HG02678 (cell line): Measurements from ENCODE around the gene CD247.

Experiments used
- ATAC-seq: cut with Tn5 transposase; IDR thresholded peaks from one replicate; pipeline ENCODE4 v1.9.1; 2021; ENCODE audit warnings: mild to moderate bottlenecking, moderate library complexity; ENCODE audit not compliant: unreplicated experiment

The CD247 gene

DNA sequence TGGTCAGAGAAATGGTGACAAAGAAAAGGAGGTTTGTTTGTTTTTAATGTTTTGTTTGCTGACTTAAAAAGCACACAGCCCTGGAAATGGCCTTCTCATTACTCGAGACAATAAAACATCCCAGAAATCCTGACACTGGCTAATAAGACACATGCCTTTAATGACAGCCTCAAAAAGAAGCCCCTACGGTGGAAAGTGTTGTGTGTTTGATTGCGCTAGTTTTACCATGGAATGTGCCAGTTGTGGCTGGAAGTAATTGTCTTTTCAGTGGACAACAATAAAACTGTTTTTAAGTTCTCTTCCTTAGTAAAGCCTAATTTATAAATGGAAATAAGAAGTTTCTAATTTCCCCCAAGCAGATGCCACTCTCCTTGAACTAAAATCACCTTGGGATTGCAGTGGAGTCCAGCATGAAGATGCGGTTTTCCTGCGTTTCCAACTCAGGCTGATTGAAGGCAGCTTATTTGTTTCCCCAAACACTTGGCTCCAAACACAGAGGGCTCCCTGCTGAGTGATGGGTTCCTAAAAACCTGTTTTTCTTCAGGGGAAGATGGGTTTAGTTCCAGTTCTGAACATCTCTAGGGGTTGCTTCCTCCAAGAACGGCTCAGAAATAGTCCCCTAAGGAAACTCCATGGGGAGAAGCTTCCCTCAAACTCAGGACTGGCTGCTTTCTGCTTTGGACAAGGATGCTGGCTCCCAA lies 54.3 kb downstream of the CD247 start:
- no peak for ATAC-seq

DNA sequence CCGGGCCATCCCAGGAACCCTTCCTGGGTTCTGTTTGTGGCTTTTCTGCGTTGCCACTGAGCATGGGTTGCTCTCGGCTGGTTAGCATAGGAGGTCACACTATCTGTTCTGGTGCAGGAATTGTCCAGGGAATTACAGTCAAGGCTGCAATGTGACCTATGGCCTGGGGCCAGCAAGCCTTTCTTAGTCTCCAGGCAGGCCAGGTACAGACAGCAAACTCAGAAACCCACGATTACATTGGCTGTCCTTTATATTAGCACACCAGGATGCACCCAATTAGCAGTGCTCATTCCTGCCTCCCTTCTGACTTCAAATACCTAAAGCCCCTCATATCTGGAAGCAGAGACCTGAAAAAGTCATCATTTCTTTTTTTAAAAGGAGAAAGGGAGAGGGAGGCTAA lies 55.2 kb downstream of the CD247 start:
- ATAC-seq = no peak

DNA sequence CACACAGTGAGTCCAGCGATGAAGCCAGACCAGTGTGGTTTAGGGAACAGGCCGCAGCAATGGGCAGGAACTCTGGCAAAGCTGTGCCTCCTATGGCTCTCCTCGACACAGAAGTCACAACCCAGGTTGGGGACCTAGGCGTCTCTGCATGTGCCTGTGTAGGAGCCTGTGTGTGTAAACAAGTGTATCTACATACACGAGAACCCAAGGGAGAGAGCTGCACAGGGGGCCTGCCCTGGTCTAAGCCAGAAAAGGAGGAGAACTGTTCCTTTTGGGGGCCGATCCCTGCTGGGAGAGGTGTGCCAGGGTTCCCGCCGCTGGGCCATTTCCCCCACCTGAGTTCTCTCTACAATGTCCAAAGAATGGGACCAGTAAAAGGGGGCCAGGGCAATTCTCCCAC lies 56.0 kb downstream of the CD247 start:
- ATAC-seq = no peak

DNA sequence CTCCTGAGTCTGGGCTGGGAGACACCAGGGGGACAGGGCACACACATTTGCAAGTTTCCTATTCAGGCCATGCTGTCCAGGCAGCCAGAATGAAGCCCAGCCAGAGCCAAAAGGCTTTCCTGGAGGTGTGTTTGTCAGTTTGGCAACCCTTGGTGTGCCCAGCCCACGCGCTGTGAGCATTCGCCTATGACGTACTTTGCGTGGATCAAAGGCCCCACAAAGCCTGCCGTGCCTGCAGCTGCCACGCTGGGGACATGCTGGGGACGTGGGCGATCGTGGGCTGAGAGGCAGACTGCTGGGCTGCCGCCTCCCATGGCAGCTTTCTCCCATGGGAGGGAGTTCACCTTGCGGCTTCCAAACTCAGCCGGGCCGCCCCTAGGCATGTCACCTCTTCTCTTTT lies 57.5 kb downstream of the CD247 start:
- ATAC-seq = no peak

DNA sequence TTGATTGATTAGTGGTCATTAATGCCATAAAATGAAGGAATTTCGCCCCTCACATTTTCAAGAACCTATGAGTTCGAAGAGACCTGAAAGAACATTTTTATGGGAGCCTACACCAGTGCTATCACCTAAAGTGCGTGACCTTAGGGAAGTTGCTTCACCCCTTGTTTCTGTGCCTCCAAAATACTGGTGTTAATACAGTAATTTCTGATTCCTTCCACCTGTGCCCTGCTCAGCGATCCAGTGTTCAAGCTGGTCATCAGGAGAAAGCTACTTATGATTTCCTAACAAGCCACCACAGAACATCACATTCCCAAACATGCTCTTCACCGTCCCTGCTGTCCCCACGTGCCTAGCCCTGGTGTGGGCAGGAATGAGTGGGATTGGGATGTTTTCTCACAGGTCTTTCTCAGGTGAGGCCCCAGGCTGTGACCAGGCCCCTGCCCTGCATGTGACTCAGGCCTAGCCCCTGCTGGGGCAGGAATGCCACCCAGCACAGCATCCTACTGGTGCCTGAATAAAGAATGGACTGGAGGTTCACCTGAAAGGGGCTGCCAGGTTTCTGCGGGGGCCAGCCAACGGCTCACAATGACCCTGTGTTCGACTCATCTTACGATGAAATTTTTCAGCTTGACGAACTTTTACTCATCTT lies 60.3 kb downstream of the CD247 start:
- ATAC-seq = no peak

DNA sequence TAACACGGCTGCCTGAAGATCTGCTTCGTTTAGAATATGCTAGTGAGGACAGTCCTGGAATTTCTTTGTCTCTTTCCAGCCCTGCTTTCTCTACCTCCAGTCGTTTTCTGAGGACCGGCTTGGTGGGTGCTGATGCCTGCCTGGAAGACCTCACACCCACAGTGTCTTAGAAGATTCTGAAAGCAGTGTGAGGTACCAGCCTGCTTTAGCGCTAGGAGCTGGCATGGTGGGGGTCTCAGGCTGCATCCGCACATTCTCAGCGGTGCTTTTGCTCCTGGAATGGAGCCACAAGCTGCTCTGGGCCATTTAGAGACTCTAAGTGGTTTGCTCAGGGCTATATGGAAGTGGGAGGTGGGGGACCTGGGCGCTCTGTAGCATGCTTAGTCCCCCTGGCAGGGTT lies 61.4 kb downstream of the CD247 start:
- ATAC-seq = no peak

DNA sequence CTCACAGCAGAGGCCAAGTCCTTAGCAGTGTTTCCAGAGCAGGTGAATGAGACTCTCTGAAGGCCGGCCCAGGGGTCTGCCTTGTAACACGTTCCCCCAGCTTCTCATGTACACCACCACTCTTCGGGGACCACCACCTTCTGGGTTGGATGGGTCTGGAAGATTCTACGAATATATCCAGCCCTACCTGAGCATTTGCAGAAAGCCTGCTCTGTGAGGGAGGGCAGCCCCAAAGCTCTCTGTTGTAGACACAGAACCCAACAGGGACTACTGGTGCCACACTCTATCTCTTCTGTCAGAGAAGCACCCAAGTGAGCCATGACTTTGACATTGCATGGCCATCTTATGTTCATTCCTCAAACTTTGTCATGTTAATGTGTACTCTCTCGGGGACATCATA lies 61.8 kb downstream of the CD247 start:
- no peak for ATAC-seq

DNA sequence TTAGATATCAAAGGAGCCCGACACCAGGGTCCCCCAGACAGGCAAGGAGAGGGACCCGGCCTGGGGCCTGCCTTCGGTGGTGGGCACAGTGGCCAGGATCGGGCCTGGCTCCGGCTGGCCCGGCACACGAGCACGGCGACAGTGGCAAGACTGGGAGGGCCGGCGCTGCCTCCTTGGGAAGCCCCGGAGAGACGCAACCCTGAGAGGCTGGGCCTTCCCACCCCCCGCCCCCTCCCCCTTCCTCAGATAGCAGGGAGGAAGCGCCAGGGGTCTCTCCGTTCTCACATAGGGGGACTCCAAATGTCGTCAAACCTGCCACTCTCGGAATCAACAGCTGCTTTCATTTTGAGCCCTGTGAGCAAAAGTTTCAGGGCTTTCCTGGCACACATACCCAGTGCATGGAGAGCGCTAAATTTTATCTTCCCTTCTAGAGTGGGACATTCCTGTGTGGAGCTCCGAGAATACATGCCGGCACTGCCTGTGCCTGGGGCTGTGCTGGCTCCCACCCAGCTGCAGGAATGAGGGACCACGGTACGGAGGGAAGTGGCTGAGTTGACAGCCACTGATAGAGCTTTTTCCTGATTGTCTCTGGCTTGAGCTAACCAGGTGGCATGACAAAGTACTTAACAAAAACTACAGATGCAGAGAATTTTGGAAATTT lies 62.4 kb downstream of the CD247 start:
- peak; percentile 42 for ATAC-seq

DNA sequence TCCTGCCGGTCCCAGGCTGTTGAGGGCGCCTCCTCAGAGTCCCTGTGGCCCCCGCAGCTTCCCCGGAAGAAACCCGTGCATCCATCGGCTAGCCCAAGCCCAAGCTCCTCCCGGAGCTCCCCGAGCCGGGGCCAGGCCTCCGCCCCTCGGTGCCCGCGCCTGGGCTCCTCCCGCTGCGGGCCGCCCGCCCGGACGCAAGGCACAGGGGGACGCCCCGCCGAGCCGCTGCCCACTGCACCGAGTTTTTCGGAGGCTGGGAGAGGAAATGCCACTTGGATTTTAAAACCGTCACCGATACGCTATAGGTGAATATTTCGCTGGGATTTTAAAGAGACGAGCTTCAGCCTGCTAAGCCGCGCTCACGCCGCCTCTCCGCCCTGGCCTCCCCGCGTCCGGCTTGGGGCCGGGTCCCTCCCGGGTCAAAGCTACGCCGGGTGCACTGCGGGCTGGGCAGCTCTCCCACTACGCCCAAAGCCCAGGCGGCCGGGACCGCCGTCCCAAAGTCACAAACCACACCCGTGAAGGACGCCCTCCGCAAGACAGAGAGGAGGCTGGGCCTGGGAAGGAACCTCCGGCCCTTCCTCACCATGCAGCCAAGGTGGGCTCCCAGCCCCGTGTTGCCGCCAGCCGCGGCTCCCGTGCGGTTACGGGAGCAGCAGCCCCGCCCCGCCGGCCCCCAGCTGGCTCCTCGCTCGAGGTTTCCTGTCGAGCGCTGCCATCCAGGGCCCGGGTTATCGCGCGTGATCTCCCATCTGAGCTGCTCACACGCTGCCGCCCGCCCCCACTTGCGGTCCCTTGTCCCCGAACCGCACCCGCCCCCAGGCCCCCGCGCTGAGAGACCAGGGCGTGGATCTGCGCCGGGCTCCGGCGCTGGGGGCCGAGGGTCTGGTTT lies 63.2 kb downstream of the CD247 start:
- ATAC-seq = peak; percentile 53

DNA sequence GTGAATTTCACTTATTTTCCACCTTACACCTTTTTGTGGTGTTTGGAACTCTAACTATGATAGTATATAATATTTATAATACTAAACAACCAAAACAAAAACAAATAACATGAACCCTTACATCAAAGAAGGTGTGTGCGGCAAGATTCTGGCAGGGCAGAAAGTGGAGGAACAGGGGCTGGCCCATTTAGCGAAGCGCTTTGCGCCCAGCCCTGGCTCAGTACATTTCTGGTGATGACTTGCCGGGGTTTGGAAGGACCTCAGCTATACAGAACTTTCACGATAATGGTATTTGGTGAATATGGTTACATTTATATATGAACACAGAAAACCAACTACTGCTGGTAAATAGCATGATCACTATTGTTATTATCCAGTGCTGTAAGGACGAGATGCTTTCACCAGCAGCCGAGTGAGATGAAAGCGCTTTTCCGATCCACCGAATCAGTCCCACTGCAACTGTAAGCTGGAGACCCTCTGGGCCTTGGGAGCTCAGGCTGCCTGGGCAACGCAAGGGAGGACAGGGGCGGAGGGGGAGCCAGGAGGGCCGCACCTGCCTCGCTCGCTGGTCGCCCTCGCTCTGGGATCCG lies 63.9 kb downstream of the CD247 start:
- ATAC-seq = no peak

DNA sequence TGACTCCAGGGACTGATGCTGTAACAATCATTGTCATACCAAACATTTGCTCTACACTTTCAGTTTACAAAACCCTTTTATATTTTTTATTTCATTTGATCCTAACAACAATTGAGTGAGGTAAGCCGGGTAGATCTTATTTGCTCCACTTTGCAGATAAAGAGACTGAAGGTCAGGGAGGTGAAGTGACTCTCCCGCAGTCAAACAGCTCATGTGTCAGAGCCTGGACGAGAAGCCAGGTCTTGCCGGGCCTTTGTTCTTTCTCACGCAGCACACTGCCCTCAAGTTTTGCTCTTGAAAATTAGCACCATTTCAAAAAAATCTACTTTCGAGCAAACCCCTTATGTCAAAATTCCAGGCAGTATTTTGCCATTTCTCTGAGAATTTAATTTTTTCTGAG lies 65.2 kb downstream of the CD247 start:
- ATAC-seq = no peak

DNA sequence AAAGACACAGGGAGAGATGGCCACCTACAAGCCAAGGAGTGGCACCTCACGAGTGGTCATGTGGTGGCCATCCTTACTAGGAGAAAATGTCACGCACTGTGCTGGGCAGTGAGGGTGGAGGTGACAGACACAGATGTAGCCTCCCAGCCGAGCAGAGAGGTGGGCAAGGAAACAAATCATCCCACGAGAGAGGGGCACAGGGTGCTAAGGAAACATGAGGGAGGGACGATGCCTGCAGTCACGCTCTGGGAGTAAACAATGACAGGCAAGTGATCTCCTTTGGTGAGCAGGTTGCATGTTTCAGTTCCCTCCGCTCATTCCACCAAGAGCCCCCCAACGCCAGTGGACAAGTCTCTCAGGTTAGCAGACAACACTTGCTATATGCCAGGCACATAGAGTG lies 65.8 kb downstream of the CD247 start:
- ATAC-seq = no peak

DNA sequence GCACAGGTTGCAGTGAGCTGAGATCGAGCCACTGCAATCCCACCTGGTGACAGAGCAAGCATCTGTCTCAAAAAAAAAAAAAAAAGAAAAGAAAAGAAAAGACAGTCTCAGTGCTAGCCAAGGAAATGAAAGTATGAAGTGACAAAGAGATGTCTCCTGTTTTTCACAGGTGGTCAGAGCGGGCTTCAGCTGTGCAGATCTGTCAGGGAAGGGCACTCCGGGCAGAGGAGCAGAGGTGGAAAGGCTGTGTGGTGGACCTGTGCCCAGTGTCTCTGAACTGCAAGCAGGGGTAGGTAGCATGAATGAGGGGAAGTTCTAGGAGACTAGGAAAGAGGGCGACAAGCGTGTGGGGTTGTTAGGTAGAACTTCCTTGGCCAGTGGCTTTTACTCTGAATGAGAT lies 67.5 kb downstream of the CD247 start:
- ATAC-seq = no peak

DNA sequence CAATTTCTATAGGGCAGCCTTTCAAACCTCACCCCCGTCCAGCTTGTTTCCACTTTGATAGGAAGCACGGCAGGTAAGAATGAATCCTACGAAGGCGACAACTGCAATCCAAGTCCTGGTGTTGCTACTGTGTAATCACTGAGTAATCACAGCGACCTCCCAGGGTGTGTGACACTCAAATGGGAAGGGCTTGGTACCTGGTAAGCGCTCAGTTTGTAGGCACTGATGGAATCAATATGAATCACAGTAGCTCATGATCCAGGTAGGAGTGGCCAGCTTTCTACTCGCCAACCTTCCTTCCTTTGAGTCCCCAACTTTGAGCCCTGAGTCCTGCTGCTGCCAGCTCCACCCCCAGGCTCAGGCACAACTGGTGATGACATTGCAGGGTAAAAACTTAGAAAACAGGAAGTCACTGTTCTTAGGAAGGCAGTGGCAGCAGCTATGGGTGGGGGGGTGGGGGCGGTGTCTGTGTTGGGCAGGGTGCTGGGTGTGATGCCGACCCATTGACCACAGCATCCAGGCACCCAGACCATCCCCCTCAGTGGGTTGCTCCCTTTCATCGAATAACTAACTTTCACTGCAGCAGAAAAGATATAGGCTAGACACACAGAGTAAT lies 70.7 kb downstream of the CD247 start:
- ATAC-seq = peak; percentile 84

DNA sequence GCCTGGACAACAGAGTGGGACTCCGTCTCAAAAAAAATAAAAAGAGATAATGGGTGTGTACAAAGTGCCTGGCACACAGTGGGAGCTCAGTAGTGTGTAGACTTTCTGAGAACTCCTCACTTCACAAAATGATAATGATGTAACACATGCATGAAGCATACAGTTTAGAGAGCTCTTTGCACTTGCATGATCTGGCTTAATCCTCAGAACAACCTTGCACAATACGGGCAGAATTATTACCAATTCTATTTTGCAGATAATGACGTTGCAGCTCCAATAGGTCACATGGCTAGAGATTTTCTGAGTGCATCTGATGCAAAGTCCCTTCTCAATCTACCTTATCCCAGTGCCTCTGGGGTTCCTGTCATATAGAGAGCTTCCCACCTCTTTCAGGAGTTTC lies 71.4 kb downstream of the CD247 start:
- no peak for ATAC-seq

DNA sequence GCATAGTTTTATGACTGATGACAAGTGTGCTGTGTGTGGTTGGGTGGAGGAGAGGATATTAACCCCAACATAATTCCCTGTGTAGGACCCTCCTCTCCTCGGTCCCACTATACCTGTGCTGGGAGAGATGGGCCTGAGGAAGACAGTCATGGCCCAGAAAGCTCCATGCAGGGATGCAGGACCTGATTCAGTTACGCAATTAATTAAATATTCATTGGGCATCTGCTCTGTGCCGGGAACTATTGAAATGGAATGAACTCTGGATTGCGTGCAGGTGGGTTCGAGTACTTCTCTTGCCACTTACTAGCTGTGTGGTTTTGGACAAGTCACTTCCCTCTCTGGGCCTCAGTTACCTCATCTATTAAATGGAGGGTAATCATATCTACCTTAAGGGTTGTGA lies 74.6 kb downstream of the CD247 start:
- no peak for ATAC-seq

DNA sequence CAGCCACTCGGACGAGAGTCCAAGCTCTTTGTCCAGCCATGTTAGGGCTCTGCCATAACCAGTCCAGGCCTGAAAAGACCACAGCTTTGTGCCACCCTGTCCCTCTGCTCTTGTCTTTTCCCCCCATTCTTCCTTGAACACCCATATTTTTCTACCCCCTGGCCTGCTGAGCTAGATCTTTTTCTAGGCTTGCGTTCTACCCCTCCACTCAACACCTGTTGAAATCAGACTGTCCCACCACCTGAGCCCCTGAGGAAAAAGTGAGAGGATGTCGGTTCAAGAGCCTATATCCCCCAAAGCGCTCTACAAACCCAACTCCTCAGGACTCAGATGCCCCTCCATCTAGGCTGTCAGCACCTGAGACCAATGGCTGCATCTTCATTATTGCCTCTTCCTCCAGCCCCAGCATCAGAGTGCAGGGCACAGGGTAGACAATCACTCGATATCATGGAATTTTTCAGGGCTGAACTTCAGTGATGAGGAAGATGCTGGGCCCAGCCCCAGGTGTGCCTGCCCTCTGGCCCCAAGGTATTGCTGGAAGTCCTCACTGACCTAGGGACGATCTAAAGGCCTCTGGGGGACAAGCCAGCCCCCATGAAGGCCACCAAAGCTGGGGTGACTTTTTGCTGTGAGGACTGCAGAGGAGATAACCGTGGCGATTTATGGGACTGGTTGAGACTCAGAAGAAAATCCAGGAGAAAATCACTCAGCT lies 75.3 kb downstream of the CD247 start:
- no peak for ATAC-seq

DNA sequence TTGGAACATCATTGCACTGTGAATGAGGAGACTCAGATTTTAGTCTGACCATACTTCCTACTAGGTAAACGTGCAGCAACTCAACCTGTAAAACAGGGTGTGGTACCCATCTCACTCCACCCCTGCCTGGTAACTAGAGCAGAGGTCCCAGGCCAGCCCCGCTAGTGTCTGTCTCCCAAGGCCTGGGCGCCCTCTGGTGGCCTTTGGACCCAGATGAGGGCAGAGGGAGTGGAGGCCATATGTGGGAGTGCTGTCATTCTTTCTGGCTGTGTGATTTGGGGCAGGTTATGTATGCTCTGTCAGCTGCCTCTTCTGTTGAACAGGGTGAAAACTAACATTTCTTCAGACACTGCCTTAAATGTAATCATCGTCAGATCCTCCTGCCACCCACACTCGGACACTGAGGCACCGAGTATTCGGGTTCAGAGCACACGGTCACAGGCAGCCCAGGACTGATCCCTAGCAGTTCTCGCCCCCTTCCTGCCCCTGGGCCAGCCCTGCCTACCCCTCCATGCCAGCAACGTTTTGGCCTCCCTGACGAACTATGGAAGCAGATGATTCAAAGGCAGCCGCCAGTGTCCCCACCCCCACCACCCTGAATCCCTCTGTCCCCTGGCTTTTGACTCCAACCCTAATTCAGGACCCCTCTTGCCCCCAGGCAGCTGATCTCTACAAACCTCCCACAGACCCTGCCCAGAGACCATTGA lies 76.0 kb downstream of the CD247 start:
- ATAC-seq = peak; percentile 93

DNA sequence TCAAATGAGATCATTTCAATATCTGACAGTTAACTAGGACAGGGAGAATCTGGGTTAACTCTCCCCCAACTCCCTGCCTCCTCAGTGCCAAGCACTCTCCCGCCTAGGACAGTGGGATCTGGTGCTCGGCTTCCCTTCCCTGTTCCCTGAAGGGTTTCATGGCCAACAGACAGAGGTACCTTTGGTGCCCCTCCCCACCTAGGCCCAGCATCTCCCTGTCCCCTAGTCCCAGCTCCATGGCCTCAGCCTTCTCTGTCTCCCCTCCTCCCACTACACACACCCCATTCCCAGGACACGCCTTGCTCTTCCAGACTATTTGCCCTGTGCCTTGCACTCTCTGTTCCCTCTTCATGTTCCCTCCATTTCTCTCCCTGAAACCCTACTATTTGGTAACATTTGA lies 77.1 kb downstream of the CD247 start:
- ATAC-seq = no peak
